Measurements from ENCODE around the gene N4BP3.

DNA sequence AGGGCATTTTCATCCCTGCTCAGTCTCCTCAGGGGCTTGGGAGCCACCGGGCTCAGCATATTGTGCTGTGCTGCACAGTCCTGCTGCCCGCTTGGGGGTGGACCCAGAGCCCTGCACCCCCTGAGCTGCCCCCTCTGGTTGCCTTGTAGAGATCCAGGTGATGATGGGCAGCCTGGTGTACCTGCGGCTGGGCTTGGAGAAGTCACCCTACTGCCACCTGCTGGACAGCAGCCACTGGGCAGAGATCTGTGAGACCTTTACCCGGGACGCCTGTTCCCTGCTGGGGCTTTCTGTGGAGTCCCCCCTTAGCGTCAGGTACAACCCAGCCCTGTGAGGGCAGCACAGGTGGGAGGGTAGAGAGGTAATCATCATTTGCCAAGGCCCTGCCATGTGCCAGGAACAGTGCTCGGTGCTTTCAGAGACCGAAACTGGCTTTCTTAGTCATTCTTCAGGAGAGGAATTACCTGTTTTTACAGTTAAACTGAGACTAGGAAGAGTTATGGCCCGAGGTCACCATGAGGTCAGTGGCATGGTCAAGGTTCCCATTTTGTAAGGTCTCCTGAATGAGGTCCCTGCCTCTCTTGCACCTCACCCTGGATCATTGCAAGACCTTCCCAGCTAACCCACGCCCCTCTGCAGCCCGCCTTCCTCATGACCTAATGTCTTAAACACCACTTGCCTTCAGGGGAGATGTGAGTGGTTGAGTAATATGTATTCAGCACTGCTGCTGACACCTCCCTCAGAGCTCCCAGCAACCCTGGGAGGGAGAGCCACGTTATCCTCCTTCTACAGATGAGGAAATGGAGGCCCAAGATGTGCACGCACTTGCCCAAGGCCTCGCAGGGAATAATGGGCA lies 32.9 kb downstream of the N4BP3 start:
- TF ChIP-seq EZH2phosphoT487 (IDR thresholded peaks at IDR 0.05; ENCODE audit: insufficient read depth, low read depth) (no peak), EZH2 (IDR thresholded peaks at IDR 0.05; ENCODE audit: insufficient read depth, poor library complexity, severe bottlenecking) (no peak)

Data from GM23248 (cell line).